Activated CD4-positive, alpha-beta T cell treated with anti-CD3 and anti-CD28 coated beads, Interleukin-2, amount 10 ng/mL, durations not matched to agents 24 days and 14 days (primary cell): ENCODE measurements around the gene USP19. TPM values are rescaled to one million over a fixed set of nuclear protein-coding genes. Genes with fewer than 3 reads are reported as not detected.

Experiments
- DNase-seq: peaks from one replicate; pipeline ENCODE4 v3.0.0; 2022
- H3K27ac Mint-ChIP-seq: one replicate; pipeline ENCODE4 v1.8.0; 2022; ENCODE audit warnings: mild to moderate bottlenecking, mixed read lengths
- H3K27me3 Mint-ChIP-seq: one replicate; pipeline ENCODE4 v1.8.0; 2022; ENCODE audit warnings: mixed read lengths
- H3K36me3 Mint-ChIP-seq: one replicate; pipeline ENCODE4 v1.8.0; 2022; ENCODE audit warnings: low read depth, mild to moderate bottlenecking, mixed read lengths
- H3K4me1 Mint-ChIP-seq: one replicate; pipeline ENCODE4 v1.8.0; 2021; ENCODE audit warnings: mixed read lengths
- H3K4me3 Mint-ChIP-seq: one replicate; pipeline ENCODE4 v1.8.0; 2022; ENCODE audit warnings: mild to moderate bottlenecking, moderate library complexity, mixed read lengths
- H3K9me3 Mint-ChIP-seq: one replicate; pipeline ENCODE4 v1.8.0; 2021; ENCODE audit warnings: mixed read lengths
- intact Hi-C: fragments of 100-400 bp; cut with micrococcal nuclease; formaldehyde crosslinking; loops from one replicate; pipeline ENCODE4 v1.15.1; 2023
- total RNA-seq: library from RNA; stranded (reverse); gene quantifications from 2 replicates; pipeline ENCODE4 v1.2.3, GENCODE V29; 2022

USP19 gene
- total RNA-seq, 1 donor from 2014 or later = 57.2 TPM

DNA sequence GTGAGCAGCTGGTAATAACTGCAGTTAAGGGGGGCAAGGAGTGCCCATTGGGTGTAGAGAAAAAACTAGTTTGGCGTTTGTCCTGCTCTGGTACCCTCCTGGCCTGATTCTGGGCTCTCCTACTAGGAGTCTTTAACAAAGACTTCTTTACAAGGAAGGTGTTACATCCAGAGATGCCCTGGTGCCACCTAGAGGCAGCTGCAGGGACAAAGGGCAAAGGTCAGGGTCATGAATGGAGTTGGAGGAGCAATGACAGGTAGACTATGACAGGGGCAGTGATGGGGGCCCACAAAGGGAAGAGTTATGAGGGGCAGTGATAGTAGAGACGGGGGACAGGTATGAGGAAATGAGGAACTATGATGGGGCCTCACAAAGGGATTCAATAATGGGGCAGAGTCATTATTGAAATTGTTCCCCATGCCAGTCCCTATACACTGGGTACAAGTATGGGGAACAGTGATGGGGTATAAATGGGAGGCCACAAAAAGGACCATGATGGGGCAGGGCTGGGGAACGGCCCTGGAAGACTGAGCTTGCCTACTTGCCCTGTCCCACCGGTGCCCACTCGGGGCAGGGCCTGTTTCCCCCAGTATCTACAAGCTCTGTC lies 37.6 kb upstream of the USP19 start:
- intact Hi-C loops = loop anchor here (2.0 kb wide), 1 partner anchor 169 kb away; no protein-coding TSS in a partner anchor
- Mint-ChIP-seq H3K27me3 (no peaks in the 10 kb centered on the region), H3K9me3 (no peaks in the 10 kb centered on the region), H3K4me1 (peaks cover 3% of the 10 kb centered on the region), H3K27ac (no peak overlapping the region), H3K4me3 (no peak overlapping the region), H3K36me3 (peaks cover 13% of the 10 kb centered on the region)
- DNase-seq = peak; percentile 88

- Mint-ChIP-seq H3K4me1 (peaks cover 2% of the 10 kb centered on the region), H3K27me3 (no peaks in the 10 kb centered on the region), H3K9me3 (no peaks in the 10 kb centered on the region), H3K27ac (no peak overlapping the region), H3K4me3 (no peak overlapping the region), H3K36me3 (peaks cover 7% of the 10 kb centered on the region)
- intact Hi-C loops = no loop called here
- DNase-seq = no peak
Observed at GRCh38 chr3:49157289-49157688, 36.7 kb upstream of the USP19 start.

DNA sequence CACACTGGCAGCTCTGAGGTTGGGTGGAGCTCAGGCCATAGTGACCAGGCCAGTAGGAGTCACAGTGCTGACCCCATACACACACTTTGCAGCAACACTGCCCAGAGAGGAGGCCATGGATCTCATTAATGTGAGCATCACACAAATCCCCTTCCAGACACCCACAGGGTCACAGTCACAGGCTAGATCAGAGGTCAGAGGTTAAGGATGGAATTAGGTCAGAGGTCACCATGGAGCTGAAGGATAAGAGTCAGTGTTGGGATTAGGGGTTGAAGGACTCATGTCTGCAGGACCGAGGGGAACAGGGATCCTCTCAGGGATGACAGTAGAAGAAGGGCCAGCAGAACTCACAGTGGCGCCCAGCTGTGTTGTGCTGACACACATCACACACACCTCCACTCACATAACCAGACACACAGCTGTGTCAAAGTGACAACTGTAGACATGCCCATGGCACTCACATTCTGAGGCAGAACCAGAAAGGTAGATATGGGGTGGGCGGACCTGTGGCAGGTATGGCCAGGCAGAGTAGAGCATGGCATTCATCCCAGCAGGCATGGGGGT lies 32.8 kb upstream of the USP19 start:
- no peaks in the 10 kb centered on the region for H3K9me3 Mint-ChIP-seq
- no peak for DNase-seq
- intact Hi-C loops = no loop called here
- no peaks in the 10 kb centered on the region for H3K4me1 Mint-ChIP-seq
- no peak overlapping the region for H3K27ac Mint-ChIP-seq
- no peak overlapping the region for H3K4me3 Mint-ChIP-seq
- H3K36me3 Mint-ChIP-seq = no peaks in the 10 kb centered on the region
- no peaks in the 10 kb centered on the region for H3K27me3 Mint-ChIP-seq

DNA sequence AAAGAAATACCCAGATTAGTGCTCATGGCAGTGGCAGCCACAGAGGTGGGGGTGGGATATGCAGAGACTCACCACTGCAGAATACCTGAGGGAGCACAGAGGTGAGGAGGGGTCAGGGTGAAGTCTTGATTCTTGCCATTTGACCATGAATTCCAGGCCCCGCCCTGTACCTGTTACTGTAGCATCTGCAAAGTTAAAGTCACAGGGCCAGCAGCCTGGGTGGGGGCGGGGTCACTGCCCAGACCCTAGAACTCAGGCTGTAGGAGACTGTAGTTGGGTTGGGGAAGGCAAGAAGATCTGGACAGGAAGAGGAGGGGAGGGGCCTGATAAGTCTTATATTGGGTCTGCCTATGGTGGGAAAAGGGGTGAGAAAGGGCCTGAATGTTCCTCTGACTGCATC lies 31.0 kb upstream of the USP19 start:
- Mint-ChIP-seq H3K36me3 (no peaks in the 10 kb centered on the region), H3K4me3 (no peak overlapping the region), H3K9me3 (no peaks in the 10 kb centered on the region), H3K4me1 (no peaks in the 10 kb centered on the region), H3K27me3 (no peaks in the 10 kb centered on the region), H3K27ac (no peak overlapping the region)
- DNase-seq = no peak
- intact Hi-C loops = no loop called here

DNA sequence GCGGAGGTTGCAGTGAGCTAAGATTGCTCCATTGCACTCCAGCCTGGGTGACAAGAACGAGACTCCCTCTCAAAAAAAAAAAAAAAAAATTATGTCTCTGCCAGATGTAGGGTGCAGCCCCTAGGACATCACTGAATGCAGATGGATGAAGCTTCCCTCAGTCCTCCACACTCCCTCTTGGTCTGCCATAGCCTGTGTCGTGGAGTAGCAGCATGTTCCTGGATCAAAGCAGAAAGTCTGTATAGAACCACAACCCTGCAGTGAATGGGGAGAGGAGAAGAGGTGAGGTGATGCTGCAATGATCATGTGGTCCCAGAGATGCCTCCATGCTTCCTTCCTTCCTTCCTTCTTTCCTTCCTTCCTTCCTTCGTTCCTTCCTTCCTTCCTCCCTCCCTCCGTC lies 27.5 kb upstream of the USP19 start:
- H3K4me1 Mint-ChIP-seq = no peaks in the 10 kb centered on the region
- H3K27ac Mint-ChIP-seq = no peak overlapping the region
- H3K27me3 Mint-ChIP-seq = no peaks in the 10 kb centered on the region
- no peak for DNase-seq
- intact Hi-C loops = no loop called here
- H3K9me3 Mint-ChIP-seq = no peaks in the 10 kb centered on the region
- no peaks in the 10 kb centered on the region for H3K36me3 Mint-ChIP-seq
- no peak overlapping the region for H3K4me3 Mint-ChIP-seq

GRCh38 chr3:49140080-49140479 lies 19.5 kb upstream of the USP19 start:
- intact Hi-C loops = no loop called here
- Mint-ChIP-seq H3K9me3 (no peaks in the 10 kb centered on the region), H3K4me3 (no peak overlapping the region), H3K36me3 (no peaks in the 10 kb centered on the region), H3K4me1 (peaks cover 5% of the 10 kb centered on the region), H3K27me3 (peaks cover 2% of the 10 kb centered on the region), H3K27ac (no peak overlapping the region)
- no peak for DNase-seq

DNA sequence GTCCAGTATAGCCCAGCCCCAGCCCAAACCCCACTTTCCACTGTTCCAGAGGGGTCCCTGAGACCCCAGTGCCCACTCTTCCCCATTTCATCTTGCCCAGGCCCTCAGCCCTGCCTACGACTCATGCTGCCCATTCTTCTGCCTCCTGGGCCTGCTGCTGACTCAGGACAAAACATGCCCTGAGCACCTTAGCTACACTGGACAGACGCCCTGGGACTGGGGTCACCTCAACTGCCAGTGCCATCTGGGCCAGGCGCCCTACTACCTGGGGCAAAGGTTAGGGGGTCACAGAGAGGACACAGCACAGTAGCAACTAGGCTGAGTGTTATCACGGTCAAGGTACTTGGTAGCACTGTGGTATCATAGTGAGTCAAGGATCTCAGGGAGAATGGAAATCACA lies 14.9 kb upstream of the USP19 start:
- intact Hi-C loops = no loop called here
- Mint-ChIP-seq H3K4me1 (peaks cover 4% of the 10 kb centered on the region), H3K36me3 (no peaks in the 10 kb centered on the region), H3K27ac (no peak overlapping the region), H3K4me3 (no peak overlapping the region), H3K9me3 (no peaks in the 10 kb centered on the region), H3K27me3 (peaks cover 2% of the 10 kb centered on the region)
- DNase-seq = no peak

- Mint-ChIP-seq H3K27ac (no peak overlapping the region), H3K4me3 (no peak overlapping the region), H3K9me3 (no peaks in the 10 kb centered on the region), H3K27me3 (peaks cover 2% of the 10 kb centered on the region), H3K4me1 (peaks cover 3% of the 10 kb centered on the region), H3K36me3 (no peaks in the 10 kb centered on the region)
- intact Hi-C loops = no loop called here
- no peak for DNase-seq
Observed at GRCh38 chr3:49134471-49135265, 14.0 kb upstream of the USP19 start.

DNA sequence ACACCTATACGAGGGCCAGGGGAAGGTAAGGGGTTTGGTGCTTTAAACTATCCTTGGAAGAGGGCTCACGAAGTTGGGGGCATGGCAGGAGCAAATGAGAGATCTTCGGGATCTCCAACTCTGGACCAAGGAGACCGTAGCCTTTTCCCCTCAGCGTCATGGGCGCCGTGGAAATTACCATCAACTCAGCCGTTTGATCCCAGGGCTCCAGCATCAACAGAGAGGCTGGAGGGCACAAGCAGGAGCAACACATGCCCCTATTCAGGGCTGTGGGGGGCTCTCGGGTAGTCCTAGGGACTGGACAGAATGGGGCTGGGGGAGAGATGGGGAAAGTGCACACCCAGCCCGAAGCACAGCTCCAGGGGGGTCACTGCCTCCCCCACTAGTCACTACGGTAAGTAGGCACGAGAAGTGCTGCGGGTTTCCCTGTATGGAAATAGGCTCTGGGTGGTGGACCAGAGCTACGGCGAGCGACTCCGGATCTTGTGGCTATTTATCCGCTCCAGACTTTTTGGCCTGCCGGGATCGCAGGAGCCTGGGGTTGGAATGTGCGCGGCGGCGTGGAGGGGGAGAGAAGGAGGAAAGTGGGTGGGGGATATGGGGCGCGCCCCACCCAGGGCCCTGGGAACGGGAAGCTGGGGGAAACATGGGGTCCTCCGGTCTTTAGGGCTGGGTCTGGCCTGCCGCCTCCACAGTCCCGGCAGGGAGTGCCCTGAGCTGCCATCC lies 12.8 kb upstream of the USP19 start:
- no peak overlapping the region for H3K4me3 Mint-ChIP-seq
- no peaks in the 10 kb centered on the region for H3K36me3 Mint-ChIP-seq
- intact Hi-C loops = no loop called here
- H3K27me3 Mint-ChIP-seq = peaks cover 2% of the 10 kb centered on the region
- no peak overlapping the region for H3K27ac Mint-ChIP-seq
- DNase-seq = no peak
- H3K9me3 Mint-ChIP-seq = no peaks in the 10 kb centered on the region
- peaks cover 3% of the 10 kb centered on the region for H3K4me1 Mint-ChIP-seq

DNA sequence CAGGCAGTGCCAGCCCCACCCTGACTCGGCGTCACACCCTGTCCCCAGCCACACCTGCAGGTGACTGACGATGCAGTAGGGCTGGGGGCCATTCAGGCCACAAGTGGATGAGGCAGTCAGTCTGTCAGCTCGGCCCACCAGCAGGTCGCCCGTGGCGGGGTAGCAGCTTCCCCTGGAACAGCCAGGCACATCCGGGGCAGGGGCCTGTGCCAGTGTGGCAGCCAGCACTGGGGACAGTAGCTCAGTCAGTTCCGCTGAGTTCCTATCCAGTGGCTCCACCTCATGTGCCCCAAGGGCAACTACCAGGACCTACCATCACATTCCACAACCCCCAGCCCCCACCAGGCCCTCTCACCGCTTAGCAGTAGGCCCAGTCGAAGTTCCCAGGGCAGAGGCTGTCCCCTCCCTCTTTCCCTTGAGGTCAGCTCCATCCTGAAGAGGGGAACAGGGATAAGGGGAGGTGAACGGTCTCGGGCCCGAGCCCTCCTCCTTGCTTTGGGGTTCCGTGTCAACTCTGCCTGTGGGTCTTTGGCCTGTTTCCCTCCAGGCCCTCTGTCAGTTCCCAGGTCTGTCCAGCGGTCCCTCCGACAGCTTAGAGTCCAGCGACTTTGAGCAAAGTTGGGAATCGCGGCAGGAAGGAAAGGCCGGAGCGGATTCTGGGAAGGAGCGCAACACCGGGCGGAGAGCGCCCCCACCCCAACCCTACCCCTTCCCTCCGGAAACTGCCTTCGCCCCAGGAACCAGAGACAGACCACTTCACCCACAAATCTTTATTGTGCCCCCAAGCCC lies 12.0 kb upstream of the USP19 start, which contains the start of gene LAMB2:
Gene LAMB2 (minus strand): TSS at position 614 of the 789 bp plus-strand sequence. CDS start 183 bp downstream, at position 431.
- Mint-ChIP-seq H3K27ac (no peak within 1 kb of the TSS), H3K9me3 (no peaks in the 10 kb centered on the region), H3K27me3 (peaks cover 2% of the 10 kb centered on the region), H3K4me1 (peaks cover 3% of the 10 kb centered on the region), H3K36me3 (no peaks in the 10 kb centered on the region), H3K4me3 (no peak within 1 kb of the TSS)
- no peak for DNase-seq
- intact Hi-C loops = no loop called here

DNA sequence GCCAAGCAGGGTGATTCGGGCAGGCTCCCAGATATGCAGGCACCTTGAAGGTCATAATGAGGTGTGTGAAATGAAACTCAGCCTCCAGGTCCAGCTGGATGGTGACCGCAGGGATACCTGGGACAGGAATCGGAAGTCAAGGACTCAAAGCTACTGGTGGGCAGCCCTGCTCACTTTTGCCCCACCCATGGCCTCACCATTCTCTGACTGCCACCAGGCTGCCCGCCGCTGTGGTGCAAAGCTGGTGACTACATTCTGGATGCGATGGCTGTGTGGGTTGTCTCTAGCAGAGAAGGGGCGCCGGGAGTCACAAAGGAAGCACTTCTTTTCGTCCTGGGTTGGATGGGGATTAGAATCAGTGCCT lies 11.4 kb upstream of the USP19 start:
- intact Hi-C loops = no loop called here
- no peak overlapping the region for H3K4me3 Mint-ChIP-seq
- no peak overlapping the region for H3K27ac Mint-ChIP-seq
- peaks cover 3% of the 10 kb centered on the region for H3K4me1 Mint-ChIP-seq
- H3K27me3 Mint-ChIP-seq = no peaks in the 10 kb centered on the region
- DNase-seq = no peak
- no peaks in the 10 kb centered on the region for H3K9me3 Mint-ChIP-seq
- H3K36me3 Mint-ChIP-seq = no peaks in the 10 kb centered on the region

DNA sequence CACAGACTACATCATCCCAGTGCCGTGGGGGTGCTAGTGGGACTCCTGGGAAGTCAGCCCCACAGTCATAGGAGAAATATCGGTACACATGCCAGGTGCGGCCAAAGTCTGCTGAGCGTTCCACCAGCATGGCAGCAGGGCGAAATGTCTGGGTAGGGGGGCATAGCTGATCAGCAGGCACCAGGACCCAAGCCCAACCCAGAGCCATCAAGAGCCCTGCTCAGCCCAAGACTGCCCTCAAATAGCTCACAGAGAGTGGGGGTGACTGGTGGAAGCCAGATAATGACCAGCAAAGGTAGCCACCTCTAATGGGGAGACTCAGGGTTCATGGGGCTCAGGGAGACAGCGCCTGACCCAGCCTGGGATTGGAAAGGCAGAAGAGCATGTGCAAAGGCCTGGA lies 11.0 kb upstream of the USP19 start:
- Mint-ChIP-seq H3K4me3 (no peak overlapping the region), H3K9me3 (no peaks in the 10 kb centered on the region), H3K4me1 (peaks cover 3% of the 10 kb centered on the region), H3K27ac (no peak overlapping the region), H3K27me3 (no peaks in the 10 kb centered on the region), H3K36me3 (no peaks in the 10 kb centered on the region)
- DNase-seq = no peak
- intact Hi-C loops = no loop called here

DNA sequence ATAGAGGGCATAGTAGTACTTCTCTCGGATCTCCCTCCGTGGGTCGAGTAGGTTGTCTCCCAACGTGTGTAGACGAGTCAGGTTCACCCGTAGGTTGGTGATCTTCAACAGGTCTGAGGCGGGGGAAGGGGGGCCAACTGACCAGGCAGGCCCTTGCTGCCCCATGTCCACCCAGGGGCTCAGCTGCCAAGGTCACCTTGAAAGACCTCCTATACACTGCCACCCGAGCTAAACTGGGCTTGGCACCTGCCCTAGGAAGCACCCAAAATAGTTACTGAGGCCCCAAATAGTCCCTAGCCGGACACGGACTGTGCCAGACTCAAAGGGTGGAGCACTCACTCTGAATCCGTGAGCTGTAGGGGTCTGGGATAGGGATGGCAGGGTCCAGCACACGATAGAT lies 10.4 kb upstream of the USP19 start:
- H3K4me1 Mint-ChIP-seq = peaks cover 3% of the 10 kb centered on the region

More for the DNA sequence above, 10.4 kb upstream of the USP19 start:
- H3K4me3 Mint-ChIP-seq = no peak overlapping the region
- intact Hi-C loops = no loop called here
- H3K9me3 Mint-ChIP-seq = no peaks in the 10 kb centered on the region
- H3K27ac Mint-ChIP-seq = no peak overlapping the region
- H3K27me3 Mint-ChIP-seq = no peaks in the 10 kb centered on the region
- DNase-seq = no peak
- no peaks in the 10 kb centered on the region for H3K36me3 Mint-ChIP-seq
